Upper lobe of left lung (tissue), 4 donors: Measurements from ENCODE around the gene CSNK2A2.

Experiments
- POLR2A ChIP-seq, 4 donors: fragments of 450-650 bp; IDR thresholded peaks; one replicate each; pipeline ENCODE4 v1.5.1; 2016 to 2017; ENCODE audit warnings: antibody characterized with exemption in 4 of 4, mild to moderate bottlenecking in 2 of 4
- POLR2AphosphoS5 ChIP-seq, 2 donors: sonication (generic); formaldehyde crosslinking; IDR thresholded peaks; one replicate each; pipeline ENCODE4 v1.5.1; 2017; ENCODE audit warnings: antibody characterized with exemption in 2 of 2
- TF ChIP-seq, protein P1 (sequence below), 6 experiments: fragments of 450-650 bp in 4 of 6; fragments of 200-600 bp in 2 of 6; sonication (generic) in 2 of 6; IDR thresholded peaks; one replicate each; pipeline ENCODE4 v1.5.1; 2016 to 2019; ENCODE audit warnings: antibody characterized with exemption in 6 of 6

DNA sequence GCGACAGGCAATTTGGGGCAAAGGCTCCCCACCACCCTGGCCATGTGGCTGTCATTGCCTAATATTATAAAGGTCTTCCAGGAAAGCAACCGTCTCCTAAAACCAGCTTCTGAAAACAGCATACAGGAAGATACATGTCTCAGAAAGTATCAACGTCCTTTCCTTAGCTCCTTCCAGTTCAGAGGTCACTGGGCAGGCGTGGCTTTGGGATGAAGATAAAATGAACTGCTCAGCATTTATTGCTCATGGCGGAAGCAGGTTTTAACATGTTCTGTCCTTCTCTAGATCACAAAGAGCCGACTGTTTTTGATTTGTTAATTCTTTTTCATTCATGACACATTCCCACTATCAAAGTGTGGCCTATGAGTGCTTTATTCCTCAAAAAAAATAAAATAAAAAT lies 76.8 kb downstream of the CSNK2A2 start:
- TF ChIP-seq, protein P1, sequence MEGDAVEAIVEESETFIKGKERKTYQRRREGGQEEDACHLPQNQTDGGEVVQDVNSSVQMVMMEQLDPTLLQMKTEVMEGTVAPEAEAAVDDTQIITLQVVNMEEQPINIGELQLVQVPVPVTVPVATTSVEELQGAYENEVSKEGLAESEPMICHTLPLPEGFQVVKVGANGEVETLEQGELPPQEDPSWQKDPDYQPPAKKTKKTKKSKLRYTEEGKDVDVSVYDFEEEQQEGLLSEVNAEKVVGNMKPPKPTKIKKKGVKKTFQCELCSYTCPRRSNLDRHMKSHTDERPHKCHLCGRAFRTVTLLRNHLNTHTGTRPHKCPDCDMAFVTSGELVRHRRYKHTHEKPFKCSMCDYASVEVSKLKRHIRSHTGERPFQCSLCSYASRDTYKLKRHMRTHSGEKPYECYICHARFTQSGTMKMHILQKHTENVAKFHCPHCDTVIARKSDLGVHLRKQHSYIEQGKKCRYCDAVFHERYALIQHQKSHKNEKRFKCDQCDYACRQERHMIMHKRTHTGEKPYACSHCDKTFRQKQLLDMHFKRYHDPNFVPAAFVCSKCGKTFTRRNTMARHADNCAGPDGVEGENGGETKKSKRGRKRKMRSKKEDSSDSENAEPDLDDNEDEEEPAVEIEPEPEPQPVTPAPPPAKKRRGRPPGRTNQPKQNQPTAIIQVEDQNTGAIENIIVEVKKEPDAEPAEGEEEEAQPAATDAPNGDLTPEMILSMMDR (IDR thresholded peaks at IDR 0.05), result no peak
- TF ChIP-seq POLR2A (IDR thresholded peaks at IDR 0.05), result no peak
- no peak for TF ChIP-seq POLR2AphosphoS5 (IDR thresholded peaks at IDR 0.05)
